LNCAP (cell line): Measurements from ENCODE around the gene EPHA3.

Experiments
- TF ChIP-seq, protein P1 (sequence below): fragments of 450-650 bp; IDR thresholded peaks from 2 replicates; pipeline ENCODE4 v1.5.1; 2017; ENCODE audit warnings: mild to moderate bottlenecking

EPHA3 gene

DNA sequence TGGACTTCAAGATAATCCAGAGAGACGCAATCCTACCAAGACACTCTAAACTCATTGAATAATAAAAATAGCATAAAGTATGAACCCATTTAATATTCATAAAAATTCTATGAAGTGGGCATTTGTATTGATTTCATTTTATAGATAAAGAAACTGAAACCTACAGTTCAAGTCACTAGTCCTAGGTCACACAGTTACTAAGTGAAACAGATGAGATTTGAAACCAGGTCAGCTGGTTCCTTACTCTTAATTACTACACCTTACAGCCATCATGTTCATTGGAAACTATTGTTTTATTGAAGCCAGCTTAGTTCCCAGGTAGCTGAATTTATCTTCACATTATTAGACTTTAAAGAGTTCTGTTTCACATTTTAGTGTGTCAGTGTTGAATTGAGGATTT, 158.7 kb downstream of the EPHA3 start:
- TF ChIP-seq, protein P1, sequence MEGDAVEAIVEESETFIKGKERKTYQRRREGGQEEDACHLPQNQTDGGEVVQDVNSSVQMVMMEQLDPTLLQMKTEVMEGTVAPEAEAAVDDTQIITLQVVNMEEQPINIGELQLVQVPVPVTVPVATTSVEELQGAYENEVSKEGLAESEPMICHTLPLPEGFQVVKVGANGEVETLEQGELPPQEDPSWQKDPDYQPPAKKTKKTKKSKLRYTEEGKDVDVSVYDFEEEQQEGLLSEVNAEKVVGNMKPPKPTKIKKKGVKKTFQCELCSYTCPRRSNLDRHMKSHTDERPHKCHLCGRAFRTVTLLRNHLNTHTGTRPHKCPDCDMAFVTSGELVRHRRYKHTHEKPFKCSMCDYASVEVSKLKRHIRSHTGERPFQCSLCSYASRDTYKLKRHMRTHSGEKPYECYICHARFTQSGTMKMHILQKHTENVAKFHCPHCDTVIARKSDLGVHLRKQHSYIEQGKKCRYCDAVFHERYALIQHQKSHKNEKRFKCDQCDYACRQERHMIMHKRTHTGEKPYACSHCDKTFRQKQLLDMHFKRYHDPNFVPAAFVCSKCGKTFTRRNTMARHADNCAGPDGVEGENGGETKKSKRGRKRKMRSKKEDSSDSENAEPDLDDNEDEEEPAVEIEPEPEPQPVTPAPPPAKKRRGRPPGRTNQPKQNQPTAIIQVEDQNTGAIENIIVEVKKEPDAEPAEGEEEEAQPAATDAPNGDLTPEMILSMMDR, result no peak

DNA sequence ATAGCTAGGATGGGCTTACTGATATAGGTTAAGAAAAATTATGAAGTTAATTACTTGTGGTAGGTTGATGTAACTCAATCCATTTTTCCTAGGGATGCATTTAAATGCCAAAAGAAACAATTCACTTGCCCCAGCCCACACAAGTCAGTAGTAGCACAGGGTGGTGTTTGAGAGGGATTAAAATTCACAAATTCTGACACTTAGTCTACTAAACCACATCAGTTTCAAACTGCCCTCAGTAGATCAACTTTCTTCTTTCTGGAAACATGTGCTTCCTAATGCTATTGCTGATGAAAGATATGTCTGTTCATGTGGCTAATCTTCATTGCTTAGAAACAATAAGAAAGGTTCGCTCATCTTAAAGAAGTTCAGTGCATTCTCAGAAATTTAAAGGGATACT, 160.6 kb downstream of the EPHA3 start:
- TF ChIP-seq, protein P1, result no peak

DNA sequence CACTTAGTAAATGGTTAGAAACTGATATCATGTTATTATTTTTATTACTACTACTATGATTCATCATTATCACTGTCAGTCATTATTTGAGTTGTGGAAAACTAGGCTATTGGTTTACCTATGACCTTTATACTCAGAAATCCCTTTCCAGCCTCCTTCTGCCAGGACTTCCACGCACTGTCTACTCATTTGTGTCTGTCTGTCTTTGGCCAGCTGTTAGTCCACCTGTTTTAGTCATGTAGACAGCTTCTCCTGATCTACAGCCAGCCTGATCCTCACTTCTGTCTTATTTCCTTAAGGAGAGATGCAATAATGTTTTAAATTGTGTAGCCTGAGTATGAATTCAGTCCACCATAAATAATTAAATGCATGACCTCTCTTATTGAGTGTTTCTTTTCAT, 162.8 kb downstream of the EPHA3 start:
- TF ChIP-seq, protein P1, result no peak

DNA sequence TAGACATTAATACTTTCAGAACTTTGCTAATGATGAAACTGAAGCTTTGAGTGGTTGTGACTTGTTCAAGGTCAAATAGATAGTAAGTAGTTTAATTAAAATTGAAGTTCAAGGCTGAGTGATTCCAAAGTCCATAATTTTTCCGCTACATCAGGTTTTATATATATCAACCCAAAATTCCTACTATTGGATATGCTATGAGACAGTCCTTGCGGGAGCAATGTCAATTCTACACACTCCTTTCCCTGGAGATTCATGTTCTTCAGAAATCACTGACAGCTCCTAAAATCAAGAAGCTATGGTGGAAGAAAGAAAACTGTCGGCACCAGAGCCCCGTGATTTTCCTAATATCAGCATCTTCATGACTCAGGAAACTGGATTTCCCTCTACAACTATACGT, 167.6 kb downstream of the EPHA3 start:
- TF ChIP-seq, protein P1, result no peak

DNA sequence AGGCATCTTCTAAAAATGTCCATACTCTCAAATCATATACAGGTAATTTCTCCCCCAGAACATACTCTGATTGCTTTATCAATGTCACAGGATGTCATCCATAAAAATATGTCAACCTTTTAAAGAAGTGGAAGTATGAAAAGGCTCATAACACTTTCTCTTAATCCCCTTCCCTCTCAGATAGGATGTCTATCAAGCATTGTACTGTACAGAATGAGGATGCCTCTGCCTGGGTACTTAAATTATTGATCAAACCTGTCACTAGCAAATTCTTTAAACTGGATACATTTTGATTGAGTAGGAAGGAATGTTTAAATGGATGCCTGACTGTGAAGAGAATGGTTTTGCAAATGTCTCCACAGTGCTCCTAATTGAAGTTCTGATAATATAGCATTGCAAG, 168.7 kb downstream of the EPHA3 start:
- TF ChIP-seq, protein P1, result no peak

DNA sequence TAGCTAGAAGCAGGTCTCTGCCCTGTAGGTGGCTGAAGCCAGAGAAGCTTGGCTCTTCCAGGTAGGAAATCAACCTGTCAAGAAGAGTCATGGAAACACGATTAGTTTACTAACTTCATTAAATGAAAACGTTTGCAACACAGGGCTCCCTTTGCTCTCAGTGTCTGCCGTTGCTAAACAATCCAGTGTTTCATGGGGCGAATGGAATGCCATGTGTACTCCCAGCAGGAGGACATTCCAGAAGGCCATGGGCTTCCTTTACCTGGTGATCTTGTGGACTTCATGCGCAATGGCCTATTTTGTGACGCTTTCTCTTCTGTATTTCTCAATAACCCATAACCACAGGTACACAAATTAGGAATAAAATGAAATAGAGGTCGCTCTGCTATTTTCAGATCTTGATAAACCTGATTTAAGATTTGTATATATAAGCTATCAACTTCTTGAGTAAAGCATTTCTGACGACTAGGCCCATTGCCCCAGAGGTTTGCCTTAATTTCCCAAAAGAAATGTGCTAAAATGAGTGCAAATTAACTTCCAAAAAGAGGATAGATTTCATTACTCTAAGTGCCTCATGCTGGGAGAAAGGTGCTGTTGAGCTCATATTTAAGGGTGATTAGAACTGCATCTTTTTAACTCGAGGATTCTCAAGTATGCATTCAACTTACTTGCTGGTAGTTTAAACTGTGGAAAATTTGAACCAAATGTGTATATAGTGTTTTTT, 171.0 kb downstream of the EPHA3 start:
- TF ChIP-seq, protein P1, result no peak

DNA sequence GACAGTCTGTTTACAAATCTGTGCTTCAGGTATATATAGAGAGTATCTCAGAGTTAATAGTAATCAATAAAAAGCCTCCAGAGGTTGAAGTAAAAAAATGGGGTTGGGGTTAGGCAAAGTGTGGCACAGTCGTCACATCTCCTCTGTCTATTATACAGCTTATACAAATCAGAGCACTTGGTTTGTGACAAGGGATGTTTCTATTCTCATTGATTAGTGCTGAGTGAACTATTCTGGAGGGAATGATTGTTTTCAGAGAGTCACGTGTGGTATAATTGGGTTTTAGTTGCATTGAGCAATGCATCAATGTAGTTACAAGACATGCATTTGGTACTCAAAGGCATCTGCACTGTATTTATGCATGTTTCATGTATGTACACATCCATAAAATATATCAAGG, 172.9 kb downstream of the EPHA3 start:
- TF ChIP-seq, protein P1, result no peak

DNA sequence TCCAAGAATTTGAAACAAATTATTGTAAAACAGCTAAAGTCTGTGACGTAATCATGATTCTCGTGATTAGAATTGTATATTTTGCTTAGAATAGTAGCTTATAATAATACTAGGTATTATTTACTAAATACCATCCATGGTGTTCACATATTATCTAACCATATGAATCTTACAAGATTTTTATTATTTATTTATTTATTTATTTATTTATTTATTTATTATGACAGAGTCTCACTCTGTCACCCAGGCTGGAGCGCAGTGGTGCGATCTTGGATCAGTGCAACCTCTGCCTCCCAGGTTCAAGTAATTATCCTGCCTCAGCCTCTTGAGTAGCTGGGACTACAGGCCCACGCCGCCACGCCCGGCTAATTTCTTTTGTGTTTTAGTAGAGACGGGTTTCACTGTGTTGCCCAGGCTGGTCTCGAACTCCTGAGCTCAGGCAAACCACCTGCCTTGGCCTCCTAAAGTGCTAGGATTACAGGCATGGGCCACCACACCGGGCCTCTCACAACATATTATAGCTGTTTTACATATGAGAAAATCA, 173.5 kb downstream of the EPHA3 start:
- TF ChIP-seq, protein P1, result no peak
